GM23338 (cell line): ENCODE results near the gene KRTAP4-2. TPM values are rescaled to one million over a fixed set of nuclear protein-coding genes. Genes with fewer than 3 reads are reported as not detected.

ENCODE experiments used
- ATAC-seq: fragments of 200-7000 bp; cut with Tn5 transposase; 3 replicates; pipeline ENCODE4 v1.9.1; 2020
- DNase-seq: peaks from one replicate; pipeline ENCODE4 v3.0.0-alpha.2; 2015; ENCODE audit warnings: low spot score
- H2AFZ ChIP-seq: fragments of 200-600 bp; sonication (generic); 2 replicates; pipeline ENCODE4 v1.8.0; 2016; ENCODE audit warnings: antibody characterized with exemption, mild to moderate bottlenecking, moderate library complexity
- H3F3A ChIP-seq: fragments of 200-600 bp; sonication (generic); replicated peaks from 2 replicates; pipeline ENCODE4 v1.8.0; 2017; ENCODE audit warnings: antibody characterized with exemption, mixed run types, low read depth
- H3K27ac ChIP-seq: fragments of 200-600 bp; sonication (generic); 2 replicates; pipeline ENCODE4 v1.6.1; 2016; ENCODE audit warnings: low read depth
- H3K27me3 ChIP-seq: fragments of 200-600 bp; sonication (generic); 2 replicates; pipeline ENCODE4 v1.8.0; 2016; ENCODE audit warnings: mild to moderate bottlenecking, mixed run types, moderate library complexity; ENCODE audit not compliant: insufficient read depth
- H3K36me3 ChIP-seq: fragments of 200-600 bp; sonication (generic); 2 replicates; pipeline ENCODE4 v1.8.0; 2016; ENCODE audit warnings: mild to moderate bottlenecking; ENCODE audit not compliant: insufficient read depth
- H3K4me1 ChIP-seq: fragments of 200-600 bp; sonication (generic); 2 replicates; pipeline ENCODE4 v1.8.0; 2016; ENCODE audit warnings: mild to moderate bottlenecking, moderate library complexity; ENCODE audit not compliant: insufficient read depth
- H3K4me2 ChIP-seq: fragments of 200-600 bp; sonication (generic); 2 replicates; pipeline ENCODE4 v1.7.1; 2017; ENCODE audit warnings: mixed run types
- H3K4me3 ChIP-seq: fragments of 200-600 bp; sonication (generic); 2 replicates; pipeline ENCODE4 v1.6.1; 2016; ENCODE audit warnings: mixed run types
- H3K79me2 ChIP-seq: fragments of 200-600 bp; sonication (generic); replicated peaks from 2 replicates; pipeline ENCODE4 v1.8.0; 2017; ENCODE audit warnings: mild to moderate bottlenecking; ENCODE audit not compliant: insufficient read depth
- H3K9me2 ChIP-seq: fragments of 200-600 bp; sonication (generic); 2 replicates; pipeline ENCODE4 v1.8.0; 2017; ENCODE audit not compliant: insufficient read depth
- H4K20me1 ChIP-seq: fragments of 200-600 bp; sonication (generic); replicated peaks from 2 replicates; pipeline ENCODE4 v1.8.0; 2017; ENCODE audit warnings: mild to moderate bottlenecking; ENCODE audit not compliant: insufficient read depth
- H3K27ac Mint-ChIP-seq: 2 replicates; pipeline ENCODE4 v1.8.0; 2020; ENCODE audit warnings: inconsistent platforms, mild to moderate bottlenecking, moderate library complexity, mixed read lengths
- H3K27me3 Mint-ChIP-seq: 3 replicates; pipeline ENCODE4 v1.8.0; 2022; ENCODE audit warnings: low read depth, mild to moderate bottlenecking, moderate library complexity, mixed read lengths, inconsistent platforms; ENCODE audit not compliant: insufficient read depth, poor library complexity
- H3K36me3 Mint-ChIP-seq: 3 replicates; pipeline ENCODE4 v1.8.0; 2021; ENCODE audit warnings: low read depth, mild to moderate bottlenecking, inconsistent platforms, moderate library complexity, mixed read lengths
- H3K4me1 Mint-ChIP-seq: 3 replicates; pipeline ENCODE4 v1.8.0; 2020; ENCODE audit warnings: mild to moderate bottlenecking, inconsistent platforms, mixed read lengths
- H3K4me3 Mint-ChIP-seq: 3 replicates; pipeline ENCODE4 v1.8.0; 2021; ENCODE audit warnings: moderate library complexity, mild to moderate bottlenecking, inconsistent platforms, mixed read lengths
- H3K9me3 Mint-ChIP-seq: 3 replicates; pipeline ENCODE4 v1.8.0; 2020; ENCODE audit warnings: moderate library complexity, mild to moderate bottlenecking, inconsistent platforms, mixed read lengths
- CREB1 ChIP-seq: fragments of 250-450 bp; sonication (Bioruptor Pico); IDR thresholded peaks from 2 replicates; pipeline ENCODE4 v1.5.0; 2020; ENCODE audit warnings: low read depth, mild to moderate bottlenecking, moderate library complexity
- EZH2 ChIP-seq: fragments of 200-600 bp; sonication (generic); IDR thresholded peaks from one replicate; pipeline ENCODE4 v1.8.0; 2017; ENCODE audit warnings: antibody characterized with exemption, mild to moderate bottlenecking, low read depth; ENCODE audit not compliant: unreplicated experiment
- NANOG ChIP-seq: IDR thresholded peaks from 2 replicates; pipeline ENCODE4 v1.6.1; 2016; ENCODE audit warnings: antibody characterized with exemption, borderline replicate concordance
- ZNF114 ChIP-seq: fragments of 250-450 bp; sonication (Bioruptor Pico); IDR thresholded peaks from 2 replicates; pipeline ENCODE4 v1.5.0; 2020; ENCODE audit warnings: mild to moderate bottlenecking, moderate library complexity
- ZNF331 ChIP-seq: fragments of 250-450 bp; sonication (Bioruptor Pico); IDR thresholded peaks from 2 replicates; pipeline ENCODE4 v1.5.0; 2020; ENCODE audit warnings: low read depth, mild to moderate bottlenecking, moderate library complexity
- polyA plus RNA-seq: library from polyadenylated mRNA; unstranded; fragments of >200 nt; fragmentation: Nextera tagmentation; extraction: Ambion mirVana; gene quantifications from 2 replicates; pipeline ENCODE4 v1.2.1, GENCODE V29; 2016
- total RNA-seq: library from RNA; depleted of rRNA; stranded (reverse); fragments of >200 nt; shearing (Covaris generic); gene quantifications from 2 replicates; pipeline ENCODE4 v1.2.3, GENCODE V29; 2014
- TF ChIP-seq, protein P1 (sequence below): IDR thresholded peaks from 2 replicates; pipeline ENCODE4 v1.6.1; 2016; ENCODE audit warnings: antibody characterized with exemption
- TF ChIP-seq, protein P2 (sequence below): fragments of 250-450 bp; sonication (Bioruptor Pico); IDR thresholded peaks from 2 replicates; pipeline ENCODE4 v1.5.0; 2020; ENCODE audit warnings: mild to moderate bottlenecking, moderate library complexity
- TF ChIP-seq, protein P3 (sequence below): IDR thresholded peaks from one replicate; pipeline ENCODE4 v1.6.1; 2018; ENCODE audit warnings: antibody characterized with exemption; ENCODE audit not compliant: unreplicated experiment

KRTAP4-2 gene
- total and polyA plus RNA-seq, 2 experiments from 2014 or later, result not detected

DNA sequence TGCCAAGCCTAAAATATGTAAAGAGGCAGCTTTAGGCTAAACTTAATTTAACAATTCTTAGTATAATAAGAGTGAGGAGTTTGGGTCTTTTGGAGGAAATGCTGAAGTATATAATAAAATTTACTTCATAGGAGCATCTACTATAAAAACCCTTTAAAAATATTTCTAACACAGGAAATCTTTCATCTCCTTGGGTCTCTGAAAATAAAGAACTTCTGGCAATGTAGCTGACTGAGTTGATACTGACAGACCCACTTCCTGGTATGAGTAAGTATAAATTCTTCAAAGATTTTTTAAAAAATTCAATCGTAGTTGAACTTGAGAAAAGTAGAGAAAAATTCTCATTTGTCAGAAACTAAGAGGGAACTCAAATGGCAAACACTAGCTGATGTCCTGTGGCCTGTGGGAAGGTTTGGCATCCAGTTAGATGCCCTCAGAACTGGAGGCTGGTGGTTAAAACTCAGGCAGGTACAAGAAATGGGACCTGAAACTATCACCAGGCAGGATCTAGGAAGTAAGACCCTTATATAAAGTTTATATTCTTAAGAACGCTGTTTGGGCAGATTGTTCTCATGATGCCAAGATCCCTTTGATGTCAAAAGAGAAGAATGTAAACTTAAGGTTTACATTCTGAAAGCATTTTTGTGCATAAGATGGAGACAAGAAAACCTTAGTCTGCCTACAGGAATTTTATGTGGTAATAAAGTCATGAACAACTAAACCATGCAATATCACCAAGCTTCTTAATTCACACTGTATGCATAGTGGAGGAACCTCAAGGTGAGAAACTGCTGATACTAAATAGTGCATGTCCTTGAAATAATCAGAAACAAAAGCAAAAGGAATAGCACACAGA, 43.9 kb downstream of the KRTAP4-2 start:
- Mint-ChIP-seq H3K4me3 (no peak overlapping the region), H3K27ac (no peak overlapping the region), H3K36me3 (0 out of 3 replicates have a peak, but pooled peaks cover 2% of the 10 kb centered on the region), H3K9me3 (peaks cover 4% of the 10 kb centered on the region; the same call in 2 of the 3 replicates), H3K4me1 (no peaks in the 10 kb centered on the region), H3K27me3 (peaks cover 2% of the 10 kb centered on the region)
- TF ChIP-seq, protein P1, sequence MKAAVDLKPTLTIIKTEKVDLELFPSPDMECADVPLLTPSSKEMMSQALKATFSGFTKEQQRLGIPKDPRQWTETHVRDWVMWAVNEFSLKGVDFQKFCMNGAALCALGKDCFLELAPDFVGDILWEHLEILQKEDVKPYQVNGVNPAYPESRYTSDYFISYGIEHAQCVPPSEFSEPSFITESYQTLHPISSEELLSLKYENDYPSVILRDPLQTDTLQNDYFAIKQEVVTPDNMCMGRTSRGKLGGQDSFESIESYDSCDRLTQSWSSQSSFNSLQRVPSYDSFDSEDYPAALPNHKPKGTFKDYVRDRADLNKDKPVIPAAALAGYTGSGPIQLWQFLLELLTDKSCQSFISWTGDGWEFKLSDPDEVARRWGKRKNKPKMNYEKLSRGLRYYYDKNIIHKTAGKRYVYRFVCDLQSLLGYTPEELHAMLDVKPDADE, result no peak
- TF ChIP-seq EZH2 (no peak), ZNF114 (no peak), NANOG (no peak), CREB1 (CRISPR knock-in tag) (no peak), ZNF331 (CRISPR knock-in tag) (no peak)
- TF ChIP-seq, protein P2, sequence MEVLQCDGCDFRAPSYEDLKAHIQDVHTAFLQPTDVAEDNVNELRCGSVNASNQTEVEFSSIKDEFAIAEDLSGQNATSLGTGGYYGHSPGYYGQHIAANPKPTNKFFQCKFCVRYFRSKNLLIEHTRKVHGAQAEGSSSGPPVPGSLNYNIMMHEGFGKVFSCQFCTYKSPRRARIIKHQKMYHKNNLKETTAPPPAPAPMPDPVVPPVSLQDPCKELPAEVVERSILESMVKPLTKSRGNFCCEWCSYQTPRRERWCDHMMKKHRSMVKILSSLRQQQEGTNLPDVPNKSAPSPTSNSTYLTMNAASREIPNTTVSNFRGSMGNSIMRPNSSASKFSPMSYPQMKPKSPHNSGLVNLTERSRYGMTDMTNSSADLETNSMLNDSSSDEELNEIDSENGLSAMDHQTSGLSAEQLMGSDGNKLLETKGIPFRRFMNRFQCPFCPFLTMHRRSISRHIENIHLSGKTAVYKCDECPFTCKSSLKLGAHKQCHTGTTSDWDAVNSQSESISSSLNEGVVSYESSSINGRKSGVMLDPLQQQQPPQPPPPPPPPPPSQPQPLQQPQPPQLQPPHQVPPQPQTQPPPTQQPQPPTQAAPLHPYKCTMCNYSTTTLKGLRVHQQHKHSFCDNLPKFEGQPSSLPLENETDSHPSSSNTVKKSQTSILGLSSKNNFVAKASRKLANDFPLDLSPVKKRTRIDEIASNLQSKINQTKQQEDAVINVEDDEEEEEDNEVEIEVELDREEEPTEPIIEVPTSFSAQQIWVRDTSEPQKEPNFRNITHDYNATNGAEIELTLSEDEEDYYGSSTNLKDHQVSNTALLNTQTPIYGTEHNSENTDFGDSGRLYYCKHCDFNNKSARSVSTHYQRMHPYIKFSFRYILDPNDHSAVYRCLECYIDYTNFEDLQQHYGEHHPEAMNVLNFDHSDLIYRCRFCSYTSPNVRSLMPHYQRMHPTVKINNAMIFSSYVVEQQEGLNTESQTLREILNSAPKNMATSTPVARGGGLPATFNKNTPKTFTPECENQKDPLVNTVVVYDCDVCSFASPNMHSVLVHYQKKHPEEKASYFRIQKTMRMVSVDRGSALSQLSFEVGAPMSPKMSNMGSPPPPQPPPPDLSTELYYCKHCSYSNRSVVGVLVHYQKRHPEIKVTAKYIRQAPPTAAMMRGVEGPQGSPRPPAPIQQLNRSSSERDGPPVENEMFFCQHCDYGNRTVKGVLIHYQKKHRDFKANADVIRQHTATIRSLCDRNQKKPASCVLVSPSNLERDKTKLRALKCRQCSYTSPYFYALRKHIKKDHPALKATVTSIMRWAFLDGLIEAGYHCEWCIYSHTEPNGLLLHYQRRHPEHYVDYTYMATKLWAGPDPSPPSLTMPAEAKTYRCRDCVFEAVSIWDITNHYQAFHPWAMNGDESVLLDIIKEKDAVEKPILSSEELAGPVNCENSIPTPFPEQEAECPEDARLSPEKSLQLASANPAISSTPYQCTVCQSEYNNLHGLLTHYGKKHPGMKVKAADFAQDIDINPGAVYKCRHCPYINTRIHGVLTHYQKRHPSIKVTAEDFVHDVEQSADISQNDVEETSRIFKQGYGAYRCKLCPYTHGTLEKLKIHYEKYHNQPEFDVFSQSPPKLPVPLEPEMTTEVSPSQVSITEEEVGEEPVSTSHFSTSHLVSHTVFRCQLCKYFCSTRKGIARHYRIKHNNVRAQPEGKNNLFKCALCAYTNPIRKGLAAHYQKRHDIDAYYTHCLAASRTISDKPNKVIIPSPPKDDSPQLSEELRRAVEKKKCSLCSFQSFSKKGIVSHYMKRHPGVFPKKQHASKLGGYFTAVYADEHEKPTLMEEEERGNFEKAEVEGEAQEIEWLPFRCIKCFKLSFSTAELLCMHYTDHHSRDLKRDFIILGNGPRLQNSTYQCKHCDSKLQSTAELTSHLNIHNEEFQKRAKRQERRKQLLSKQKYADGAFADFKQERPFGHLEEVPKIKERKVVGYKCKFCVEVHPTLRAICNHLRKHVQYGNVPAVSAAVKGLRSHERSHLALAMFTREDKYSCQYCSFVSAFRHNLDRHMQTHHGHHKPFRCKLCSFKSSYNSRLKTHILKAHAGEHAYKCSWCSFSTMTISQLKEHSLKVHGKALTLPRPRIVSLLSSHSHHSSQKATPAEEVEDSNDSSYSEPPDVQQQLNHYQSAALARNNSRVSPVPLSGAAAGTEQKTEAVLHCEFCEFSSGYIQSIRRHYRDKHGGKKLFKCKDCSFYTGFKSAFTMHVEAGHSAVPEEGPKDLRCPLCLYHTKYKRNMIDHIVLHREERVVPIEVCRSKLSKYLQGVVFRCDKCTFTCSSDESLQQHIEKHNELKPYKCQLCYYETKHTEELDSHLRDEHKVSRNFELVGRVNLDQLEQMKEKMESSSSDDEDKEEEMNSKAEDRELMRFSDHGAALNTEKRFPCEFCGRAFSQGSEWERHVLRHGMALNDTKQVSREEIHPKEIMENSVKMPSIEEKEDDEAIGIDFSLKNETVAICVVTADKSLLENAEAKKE (CRISPR knock-in tag), result no peak
- TF ChIP-seq, protein P3, sequence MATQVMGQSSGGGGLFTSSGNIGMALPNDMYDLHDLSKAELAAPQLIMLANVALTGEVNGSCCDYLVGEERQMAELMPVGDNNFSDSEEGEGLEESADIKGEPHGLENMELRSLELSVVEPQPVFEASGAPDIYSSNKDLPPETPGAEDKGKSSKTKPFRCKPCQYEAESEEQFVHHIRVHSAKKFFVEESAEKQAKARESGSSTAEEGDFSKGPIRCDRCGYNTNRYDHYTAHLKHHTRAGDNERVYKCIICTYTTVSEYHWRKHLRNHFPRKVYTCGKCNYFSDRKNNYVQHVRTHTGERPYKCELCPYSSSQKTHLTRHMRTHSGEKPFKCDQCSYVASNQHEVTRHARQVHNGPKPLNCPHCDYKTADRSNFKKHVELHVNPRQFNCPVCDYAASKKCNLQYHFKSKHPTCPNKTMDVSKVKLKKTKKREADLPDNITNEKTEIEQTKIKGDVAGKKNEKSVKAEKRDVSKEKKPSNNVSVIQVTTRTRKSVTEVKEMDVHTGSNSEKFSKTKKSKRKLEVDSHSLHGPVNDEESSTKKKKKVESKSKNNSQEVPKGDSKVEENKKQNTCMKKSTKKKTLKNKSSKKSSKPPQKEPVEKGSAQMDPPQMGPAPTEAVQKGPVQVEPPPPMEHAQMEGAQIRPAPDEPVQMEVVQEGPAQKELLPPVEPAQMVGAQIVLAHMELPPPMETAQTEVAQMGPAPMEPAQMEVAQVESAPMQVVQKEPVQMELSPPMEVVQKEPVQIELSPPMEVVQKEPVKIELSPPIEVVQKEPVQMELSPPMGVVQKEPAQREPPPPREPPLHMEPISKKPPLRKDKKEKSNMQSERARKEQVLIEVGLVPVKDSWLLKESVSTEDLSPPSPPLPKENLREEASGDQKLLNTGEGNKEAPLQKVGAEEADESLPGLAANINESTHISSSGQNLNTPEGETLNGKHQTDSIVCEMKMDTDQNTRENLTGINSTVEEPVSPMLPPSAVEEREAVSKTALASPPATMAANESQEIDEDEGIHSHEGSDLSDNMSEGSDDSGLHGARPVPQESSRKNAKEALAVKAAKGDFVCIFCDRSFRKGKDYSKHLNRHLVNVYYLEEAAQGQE, result no peak
- Histone ChIP-seq H3K27me3 (no peaks in the 10 kb centered on the region), H3K36me3 (no peaks in the 10 kb centered on the region), H2AFZ (no peak overlapping the region), H3K4me1 (no peaks in the 10 kb centered on the region), H3K4me3 (no peak overlapping the region), H3K9me2 (no peaks in the 10 kb centered on the region), H3K79me2 (no peaks in the 10 kb centered on the region), H4K20me1 (no peaks in the 10 kb centered on the region), H3K27ac (no peak overlapping the region), H3K4me2 (no peak overlapping the region), H3F3A (no peaks in the 10 kb centered on the region)
- ATAC-seq, result no peak
- no peak for DNase-seq
